LHCN-M2 (cell line): ENCODE measurements around the gene CCDC50. TPM values are rescaled to one million over a fixed set of nuclear protein-coding genes. Genes with fewer than 3 reads are reported as not detected.

Experiments used
- DNase-seq: peaks from one replicate; pipeline ENCODE4 v3.0.0-alpha.2; 2012; ENCODE audit warnings: low read depth
- polyA plus RNA-seq: library from polyadenylated mRNA; unstranded; fragments of >200 nt; gene quantifications from one replicate; pipeline ENCODE4 v1.2.1, GENCODE V29; 2012; ENCODE audit warnings: missing spikeins
- total RNA-seq: library from RNA; depleted of rRNA; stranded (reverse); fragments of >200 nt; gene quantifications from 2 replicates; pipeline ENCODE4 v1.2.3, GENCODE V29; 2014; rRNA removed

Gene CCDC50, protein sequence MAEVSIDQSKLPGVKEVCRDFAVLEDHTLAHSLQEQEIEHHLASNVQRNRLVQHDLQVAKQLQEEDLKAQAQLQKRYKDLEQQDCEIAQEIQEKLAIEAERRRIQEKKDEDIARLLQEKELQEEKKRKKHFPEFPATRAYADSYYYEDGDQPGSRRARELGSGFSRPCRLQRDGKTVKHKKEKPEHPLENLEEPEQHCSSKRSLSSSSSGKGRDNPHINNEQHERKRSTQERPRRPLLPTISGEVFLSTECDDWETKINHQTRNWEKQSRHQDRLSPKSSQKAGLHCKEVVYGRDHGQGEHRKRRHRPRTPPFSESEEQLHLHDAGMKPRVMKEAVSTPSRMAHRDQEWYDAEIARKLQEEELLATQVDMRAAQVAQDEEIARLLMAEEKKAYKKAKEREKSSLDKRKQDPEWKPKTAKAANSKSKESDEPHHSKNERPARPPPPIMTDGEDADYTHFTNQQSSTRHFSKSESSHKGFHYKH
- 86.3 and 89.0 TPM in 2 replicates for total RNA-seq
- polyA plus RNA-seq, result 47.1 TPM

DNA sequence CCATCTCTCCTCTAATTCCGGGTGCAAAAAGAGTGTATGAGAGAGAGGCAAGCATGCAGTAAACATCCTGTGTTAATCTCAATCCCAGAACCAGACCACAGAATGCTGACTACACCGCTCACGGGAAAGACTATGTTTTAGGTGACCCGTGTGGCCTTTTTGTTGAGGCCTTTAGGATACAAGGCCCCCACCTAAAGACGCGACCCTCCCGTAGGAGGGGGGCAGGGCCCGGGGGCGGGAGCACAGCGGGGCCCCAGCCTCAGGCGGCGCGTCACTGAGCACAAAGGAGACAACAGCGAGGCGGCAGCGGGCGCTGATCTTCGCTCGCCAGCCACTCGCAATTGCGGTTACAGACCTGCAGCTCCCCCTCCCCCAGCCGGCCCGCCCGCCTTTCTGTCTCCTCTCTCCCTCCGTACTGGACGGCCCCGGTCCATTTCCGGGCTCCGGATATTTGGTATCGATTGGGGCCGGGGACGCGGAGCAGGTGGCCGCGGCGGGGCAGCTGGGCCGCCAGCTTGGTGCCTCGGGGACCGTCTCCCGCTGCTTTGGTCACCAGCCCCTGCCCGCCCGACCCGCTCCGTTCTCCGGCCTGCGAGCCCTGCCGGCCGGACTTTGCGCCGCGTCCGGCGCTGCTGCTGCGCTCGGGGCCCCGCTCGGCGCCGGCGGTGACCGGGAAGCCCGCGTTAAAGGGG lies at the start of gene CCDC50:
CCDC50 (plus strand) TSS at position 433 of the 692 bp plus-strand sequence. CDS start 281 bp downstream, outside the sequence.
- peak; percentile 74 for DNase-seq

DNA sequence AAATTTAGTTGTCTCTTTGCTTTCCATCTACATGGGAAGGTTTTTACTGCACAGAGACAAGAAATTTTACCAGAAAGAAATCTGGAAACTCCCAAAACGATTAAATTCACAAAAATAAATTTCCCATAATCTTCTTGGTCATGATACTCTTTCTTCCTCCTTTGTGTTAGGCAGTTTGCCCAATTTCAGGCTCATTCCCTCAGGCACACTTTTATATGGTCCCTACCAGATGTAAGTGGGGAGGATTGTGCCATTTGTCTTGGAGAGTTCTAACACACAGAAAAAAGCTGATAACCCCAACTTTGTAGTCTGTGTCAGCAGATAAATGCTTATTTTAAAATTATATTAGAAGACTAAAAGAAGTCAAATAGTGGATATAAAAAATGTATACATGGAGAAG lies 49.1 kb upstream of the CCDC50 start:
- DNase-seq, result no peak

DNA sequence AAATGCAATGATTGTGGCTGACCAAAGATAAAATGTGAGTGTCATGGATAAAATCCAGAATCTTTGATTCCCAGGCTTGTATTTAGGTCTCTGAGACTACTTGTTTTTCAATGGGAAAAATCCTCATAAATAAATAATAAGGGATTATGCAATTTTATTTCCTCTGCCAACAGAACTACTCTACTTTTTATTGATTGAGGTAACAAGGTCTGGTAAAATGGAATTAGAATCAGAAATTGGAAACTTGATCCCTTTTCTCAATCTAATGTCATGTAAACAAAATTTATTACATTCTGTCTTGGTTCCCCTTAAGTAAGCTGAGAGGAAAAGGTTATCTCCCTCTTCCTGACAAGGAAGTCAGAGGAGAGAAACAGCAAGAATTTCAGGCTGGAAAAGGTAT lies 48.3 kb upstream of the CCDC50 start:
- no peak for DNase-seq

DNA sequence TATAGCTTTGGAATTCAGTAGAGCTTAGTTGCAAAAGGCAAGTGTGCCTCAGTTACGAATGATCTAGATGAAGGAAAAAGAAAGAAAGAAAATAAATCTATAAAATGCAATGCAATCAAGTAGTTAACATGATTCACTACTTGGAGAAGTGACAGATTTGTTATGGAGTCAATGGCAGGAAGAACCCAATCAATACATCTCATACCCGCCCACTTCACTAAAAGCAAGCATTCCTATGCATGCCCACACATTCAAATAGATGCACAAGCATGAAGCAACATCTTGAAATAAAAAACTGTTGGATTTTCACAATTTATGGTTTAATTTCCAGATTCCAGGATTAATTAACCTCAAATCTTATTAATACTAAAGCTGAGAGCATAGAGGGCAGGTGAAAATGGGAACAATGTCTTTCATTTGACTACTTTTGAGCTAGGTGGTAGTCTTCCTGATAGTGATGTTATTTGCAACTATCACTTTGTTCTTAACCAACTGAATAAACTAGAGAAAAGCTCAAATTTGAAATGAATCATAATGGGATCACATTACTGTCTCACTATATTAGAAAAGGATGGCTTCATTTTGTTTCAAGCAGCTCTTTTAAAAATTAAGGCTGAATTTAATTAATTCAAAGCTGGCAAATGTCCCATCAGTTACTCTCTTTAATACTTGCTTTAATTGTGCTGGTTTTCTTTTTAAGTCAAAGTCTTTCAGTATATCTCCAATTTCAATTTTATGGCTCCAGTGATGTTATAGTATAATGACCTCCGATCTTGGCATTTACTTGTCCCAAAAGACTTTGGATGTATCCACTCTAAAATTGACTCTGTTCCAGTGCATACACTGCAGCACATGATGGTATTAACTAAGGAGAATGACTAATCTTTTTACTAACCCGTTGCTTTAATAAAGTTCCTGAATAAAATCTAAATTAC lies 46.7 kb upstream of the CCDC50 start:
- DNase-seq, result peak; percentile 56

DNA sequence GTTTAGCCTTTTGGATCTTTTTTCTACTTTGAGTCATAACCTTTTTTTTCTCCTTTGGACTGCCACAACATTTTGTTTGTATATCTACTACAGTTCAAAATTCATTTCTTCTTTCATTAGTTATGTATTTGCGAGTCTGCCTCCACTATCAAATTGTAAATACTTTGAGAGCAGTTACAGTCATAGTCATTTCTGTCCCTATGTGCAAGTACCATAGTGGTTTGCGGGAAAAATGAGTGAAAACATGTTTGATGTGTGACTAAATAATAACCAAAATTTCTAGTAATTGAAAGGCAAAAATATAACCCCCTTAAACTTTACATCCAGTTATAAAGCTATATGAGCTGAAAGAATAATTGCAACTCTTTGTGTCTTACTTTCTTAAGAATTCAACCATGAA lies 45.8 kb upstream of the CCDC50 start:
- DNase-seq, result no peak

DNA sequence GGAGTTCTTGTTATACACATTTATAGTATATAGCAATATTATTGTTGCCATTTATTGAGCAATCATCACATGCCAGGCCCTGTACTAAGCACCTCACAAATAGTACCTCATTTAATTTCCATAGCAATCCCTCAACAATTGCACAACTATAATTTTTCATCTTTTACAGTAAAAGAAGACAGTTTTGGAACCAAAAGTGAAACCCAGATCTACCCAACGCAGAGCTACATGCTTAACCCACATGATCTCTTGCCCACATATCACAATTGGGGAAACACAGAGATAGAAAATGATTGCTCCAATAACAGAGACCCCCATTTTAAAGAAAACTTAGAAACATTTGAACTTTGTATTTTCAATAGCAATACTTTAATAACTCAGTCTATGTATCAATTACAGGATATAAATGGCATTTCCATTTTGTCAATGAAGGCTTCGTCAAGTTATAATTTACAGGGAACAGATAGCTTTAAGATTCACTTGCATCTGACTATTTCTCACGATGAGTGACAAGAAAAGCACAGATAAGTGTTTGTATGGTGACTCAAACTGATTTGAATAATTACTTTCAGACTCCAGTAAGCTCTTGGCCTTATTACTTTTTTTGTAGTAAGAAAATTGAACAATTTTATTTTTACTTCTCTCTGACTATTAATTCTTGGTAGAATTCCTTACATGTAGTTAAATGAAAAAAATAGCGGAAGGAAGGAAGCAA lies 38.7 kb upstream of the CCDC50 start:
- peak; percentile 26 for DNase-seq

DNA sequence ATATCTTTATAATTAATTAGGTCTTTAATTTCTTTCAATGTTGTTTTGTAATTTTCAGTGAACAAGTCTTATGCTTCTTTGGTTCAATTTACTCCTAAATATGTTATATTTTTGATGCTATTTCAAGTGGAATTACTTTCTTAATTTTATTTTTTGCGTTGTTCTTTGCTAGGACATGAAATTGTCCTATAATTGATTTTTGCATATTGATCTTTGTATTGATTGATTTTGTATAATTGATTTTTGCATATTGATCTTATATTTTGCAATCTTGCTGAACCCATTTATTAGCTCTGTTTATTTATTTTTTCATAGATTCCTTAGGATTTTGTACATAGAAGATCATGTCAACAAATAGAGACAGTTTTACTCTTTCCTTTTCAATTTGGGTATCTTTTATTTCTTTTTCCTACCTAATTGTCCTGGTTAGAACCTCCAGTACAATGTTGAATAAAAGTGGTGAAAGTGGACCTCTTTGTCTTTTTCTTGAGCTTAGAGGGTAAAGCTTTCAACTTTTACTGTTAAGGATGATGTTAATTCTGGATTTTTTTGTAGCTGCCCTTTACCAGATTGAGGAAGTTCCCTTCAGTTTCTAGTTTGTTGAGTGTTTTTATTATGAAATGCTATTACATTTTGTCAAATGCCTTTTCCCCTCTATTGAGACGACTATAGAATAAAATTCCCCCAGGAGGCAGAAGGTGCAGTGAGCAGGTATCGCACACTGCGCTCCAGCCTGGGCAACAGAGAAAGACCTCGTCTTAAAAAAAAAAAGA lies 36.8 kb upstream of the CCDC50 start:
- no peak for DNase-seq

DNA sequence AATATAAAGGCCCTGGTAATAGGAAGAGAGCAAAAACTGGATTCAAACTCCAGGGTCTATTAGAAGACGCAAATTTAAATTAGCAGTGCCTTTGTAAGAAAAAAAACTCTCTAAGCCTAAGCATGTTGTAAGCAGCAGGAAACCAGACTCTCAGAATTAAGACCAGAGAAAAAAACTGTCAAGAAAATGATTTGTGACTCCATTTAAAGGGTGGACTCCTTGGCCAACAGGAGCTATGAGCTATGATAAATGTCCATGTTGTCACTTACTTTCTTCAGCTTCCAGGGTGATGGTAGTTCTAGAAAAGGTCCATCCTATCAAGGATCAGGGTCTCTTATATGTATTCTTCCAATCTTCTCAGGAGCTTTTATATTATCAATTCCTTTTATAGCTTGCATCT lies 34.9 kb upstream of the CCDC50 start:
- DNase-seq, result no peak

DNA sequence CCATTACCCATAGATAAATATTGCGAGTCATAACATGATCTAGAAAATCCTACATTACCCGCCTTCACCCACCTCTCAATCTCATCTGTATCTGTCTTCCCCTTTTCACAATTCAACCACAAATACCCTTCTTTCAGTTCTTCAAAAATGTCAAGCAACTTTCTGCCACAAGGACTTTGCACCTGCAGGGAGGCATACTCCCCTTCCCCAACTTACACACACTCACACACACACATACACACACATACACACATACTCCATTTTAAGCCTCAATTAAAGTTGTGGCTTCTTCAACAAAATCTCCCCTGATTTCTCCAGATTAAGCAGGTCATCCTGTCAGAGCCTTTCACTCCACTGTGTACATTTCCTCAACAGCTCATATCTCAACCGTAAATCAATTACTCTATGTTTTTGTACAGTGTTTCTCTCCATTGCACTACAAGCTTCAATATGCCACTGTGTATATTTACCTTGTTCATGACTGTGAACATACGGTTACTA lies 33.1 kb upstream of the CCDC50 start:
- DNase-seq, result no peak

DNA sequence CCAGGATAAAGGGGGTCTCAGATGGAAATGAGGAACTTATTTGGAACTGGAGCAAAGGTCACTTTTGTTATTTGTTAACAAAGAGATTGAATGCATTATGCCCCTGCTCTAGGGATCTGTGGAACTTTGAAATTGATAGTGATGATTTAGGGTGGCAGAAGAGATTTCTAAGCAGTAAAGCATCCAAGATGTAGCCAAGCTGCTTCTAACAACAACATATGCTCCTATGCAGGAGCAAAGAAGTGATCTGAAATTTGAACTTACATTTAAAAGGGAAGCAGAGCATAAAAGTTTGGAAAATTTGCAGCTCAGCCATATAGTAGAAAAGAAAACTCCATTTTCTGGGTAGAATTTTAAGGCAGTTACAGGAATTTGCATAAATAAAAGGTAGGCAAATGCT lies 30.3 kb upstream of the CCDC50 start:
- no peak for DNase-seq

DNA sequence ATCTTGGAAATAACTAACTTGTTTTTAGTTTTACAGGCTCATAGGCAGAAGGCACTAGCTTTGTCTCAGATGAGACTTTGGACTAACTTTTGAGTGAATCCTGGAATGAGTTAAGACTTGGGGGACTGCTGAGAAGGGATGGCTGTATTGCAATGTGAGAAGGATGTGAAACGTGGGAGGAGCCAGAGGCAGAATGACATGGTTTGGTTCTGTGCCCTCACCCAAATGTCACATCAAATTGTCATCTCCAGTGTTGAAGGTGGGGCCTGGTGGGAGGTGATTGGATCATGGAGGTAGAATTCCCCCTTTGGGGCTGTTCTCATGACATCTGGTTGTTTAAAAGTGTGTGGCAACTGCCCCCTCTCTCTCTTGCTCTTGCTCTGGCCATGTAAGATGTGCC lies 28.8 kb upstream of the CCDC50 start:
- DNase-seq, result no peak

DNA sequence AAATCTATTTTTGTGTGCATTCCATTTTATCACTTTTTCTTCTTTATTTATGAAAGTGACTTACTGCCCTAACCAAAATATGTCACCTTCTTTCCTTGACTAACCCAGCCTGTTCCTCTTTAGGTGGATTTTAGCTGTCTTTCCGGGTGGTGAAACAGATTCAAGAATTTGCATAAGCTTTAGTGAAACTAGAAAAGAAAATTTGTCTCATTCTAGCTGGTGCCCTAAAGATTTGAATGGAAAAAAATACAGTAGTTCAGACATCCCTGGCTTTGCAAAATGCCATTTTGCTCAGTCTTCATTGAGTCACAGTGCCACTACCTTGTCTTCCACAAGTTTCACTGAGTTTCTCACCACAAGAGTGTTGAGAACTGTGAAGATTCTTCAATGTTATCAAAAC lies 28.2 kb upstream of the CCDC50 start:
- no peak for DNase-seq

DNA sequence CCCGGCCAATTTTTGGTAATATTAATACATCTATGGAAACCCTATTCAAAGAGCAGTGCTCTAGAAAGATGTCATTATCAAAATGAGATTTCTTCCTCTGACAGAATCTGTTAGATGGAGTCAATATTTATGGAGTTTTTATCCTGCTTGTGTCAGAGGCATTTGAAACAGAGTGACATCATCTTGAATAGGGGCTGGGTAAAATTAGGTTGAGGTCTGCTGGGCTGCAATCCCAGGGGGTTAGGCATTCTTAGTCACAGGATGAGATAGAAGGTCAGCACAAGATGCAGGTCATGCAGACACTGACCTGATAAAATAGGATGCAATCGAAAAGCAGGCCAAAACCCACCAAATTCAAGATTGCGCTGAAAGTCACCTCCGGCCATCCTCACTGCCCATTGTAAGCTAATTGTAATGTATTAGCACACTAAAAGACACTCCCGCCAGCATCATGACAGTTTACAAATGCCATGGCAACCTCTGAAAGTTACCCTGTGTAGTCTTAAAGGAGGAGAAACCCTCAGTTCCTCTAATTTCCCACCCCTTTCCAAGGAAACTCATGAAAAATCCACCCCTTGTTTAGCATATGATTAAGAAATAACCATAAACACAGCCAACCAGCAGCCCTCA lies 27.3 kb upstream of the CCDC50 start:
- DNase-seq, result no peak

DNA sequence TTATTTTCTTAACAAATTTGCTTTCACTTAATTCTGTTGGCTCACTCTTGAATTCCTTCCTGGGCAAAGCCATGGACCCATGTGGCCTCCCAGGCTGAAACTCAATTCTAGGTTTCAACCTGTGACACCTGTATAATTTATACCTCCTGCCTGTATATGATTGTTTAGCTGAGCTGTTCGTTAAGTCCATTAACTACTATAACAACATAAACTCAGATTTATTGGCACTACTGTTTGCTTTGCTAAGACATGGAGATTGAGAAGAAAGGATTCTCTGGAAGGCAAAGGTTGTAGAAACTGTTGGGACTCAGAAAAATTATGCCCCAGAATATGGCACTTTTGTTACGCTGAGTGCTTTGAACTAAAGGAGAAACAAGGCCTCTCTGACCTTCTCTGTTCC lies 26.7 kb upstream of the CCDC50 start:
- DNase-seq, result no peak

DNA sequence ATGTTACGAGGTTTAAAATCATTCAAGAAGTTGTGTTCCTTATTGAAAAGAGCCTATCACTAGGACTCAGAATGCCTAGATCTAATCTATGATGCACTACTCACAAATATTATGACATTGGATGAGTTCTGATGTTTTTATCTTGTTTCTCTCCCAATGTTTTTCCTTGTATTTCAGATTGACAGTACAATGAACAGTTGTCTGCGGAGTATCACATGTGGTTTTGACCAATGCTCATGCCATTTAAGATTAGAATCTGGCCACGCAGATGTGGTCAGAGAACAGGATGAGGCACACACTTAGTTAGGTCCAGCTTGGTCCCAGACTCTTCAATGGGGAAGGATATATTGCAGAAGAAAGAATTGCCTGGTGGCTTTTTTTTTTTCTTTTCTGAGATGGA lies 25.6 kb upstream of the CCDC50 start:
- DNase-seq, result peak; percentile 26

DNA sequence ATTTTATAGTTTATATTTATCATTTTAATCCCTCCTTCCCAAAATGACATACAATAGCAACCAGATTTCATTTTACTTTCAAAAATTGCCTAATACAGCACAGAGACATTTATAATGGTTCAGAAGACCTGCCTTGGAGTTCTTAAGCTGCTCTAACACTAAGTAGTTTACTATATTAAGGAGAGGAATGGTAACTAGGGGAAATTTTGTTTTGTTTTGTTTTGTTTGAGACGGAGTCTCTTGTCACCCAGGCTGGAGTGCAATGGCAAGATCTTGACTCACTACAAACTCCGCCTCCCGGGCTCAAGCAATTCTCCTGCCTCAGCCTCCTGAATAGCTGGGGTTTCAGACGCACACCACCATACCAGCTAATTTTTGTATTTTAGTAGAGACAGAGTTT lies 22.8 kb upstream of the CCDC50 start:
- no peak for DNase-seq

DNA sequence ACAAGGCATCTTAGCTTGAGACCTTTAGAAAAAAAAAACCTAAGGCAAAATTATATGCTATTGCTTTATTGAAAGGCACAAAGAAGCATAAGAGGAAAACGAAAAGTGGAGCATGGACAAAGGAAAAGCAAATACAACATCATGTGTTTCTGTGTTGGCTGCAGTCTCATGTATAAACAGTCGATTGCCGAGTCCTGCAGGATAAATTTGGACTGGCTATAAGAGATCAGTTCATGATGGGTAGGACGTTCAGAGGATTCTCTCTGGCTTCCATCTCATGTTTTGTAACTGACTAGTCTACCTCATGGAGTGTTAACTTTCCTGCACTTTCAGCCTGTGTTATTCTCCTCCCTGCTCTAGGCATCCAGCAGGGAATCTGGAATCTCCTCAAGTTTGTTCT lies 21.9 kb upstream of the CCDC50 start:
- no peak for DNase-seq

DNA sequence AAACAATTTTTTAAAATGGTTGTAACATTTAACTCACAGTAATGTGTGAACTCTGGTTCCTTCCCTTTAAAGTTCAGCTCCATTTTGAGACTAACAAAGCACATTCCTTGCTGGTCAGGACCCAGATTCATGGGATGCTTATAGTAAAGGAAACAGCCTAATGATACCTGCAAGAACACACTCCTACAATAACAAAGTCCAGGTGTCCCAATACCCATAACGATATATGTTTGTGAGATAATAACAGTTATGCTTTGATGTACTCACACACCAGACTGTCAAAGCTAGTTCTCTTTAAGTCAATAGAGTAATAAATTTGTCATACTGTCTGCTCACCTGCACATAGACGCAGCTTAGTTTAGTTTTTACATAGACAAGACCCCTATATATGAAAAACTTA lies 15.9 kb upstream of the CCDC50 start:
- DNase-seq, result no peak

DNA sequence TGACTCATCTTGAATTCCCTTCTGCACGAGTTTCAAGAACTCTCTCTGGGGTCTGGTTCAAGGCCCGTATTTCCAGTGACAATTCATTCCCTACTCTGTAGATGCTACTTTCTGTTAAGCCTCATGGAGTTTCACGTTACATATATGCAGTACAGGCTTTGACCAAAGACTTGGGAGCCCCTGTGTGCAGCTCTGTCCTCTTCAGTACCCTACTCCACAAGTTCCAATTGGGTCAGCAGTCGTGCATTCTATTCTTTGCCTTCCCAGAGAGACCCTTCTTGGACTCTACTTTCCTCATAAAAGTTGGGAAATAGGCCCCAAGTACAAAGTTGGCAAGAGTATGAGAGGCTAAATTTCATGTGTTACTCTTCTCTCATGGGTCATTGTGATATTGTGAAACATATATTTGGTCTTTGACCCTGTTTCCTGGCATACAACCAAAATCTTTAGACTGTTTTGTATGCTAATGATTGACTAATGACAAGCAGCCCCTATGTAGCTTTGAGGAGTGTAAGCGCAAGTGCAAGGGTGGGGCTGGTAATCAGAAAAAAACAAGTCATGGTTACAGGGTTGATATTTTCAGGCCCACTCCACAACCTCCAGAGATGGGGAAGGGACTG lies 15.0 kb upstream of the CCDC50 start:
- DNase-seq, result no peak
